ENCODE results near the gene SHCBP1L.

The SHCBP1L gene

DNA sequence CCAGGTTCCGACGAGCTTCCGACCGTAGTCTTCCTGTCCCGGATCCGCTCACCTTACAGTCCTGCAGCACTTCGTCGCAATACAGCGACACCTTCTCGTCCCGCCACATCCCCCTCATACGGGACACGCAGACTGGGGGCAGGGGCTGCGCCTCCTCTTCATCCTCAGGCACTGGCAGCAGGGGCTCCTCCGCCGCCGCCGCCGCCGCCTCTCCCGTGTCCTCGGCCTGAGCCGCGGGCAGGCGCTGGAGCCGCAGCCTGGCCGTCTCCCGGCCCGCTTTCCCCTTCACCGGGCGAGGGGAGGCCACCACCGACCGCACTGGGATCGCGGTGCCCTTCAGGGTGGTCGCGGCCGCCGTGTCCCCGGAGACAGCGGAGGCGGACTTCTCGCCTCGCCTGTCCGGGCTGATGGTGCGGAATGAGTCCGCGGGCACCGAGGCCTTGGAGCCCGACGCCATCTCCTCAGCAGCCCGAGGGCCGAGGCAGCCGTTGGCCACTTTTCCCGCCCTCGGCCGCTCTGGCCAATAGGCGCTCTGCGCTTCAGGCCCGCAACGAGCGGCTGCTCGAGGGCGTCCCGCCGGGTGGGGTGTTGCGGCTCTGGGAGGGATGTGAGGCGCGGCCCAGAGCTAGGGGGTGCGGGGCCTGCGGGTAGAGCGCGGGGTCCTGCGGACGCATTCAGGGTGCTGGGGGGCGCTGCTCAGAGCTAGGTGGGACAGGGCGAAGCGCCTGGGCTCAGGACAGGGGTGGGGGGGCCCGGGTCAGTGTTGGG, at the start of gene SHCBP1L:
Gene SHCBP1L, minus strand, starts transcription at position 490 of the 768 bp plus-strand sequence. Its CDS starts 33 bp downstream, at position 457.
- FAIRE-seq (no peak), DNase-seq (ENCODE audit: insufficient read length, low spot score) (no peak)

DNA sequence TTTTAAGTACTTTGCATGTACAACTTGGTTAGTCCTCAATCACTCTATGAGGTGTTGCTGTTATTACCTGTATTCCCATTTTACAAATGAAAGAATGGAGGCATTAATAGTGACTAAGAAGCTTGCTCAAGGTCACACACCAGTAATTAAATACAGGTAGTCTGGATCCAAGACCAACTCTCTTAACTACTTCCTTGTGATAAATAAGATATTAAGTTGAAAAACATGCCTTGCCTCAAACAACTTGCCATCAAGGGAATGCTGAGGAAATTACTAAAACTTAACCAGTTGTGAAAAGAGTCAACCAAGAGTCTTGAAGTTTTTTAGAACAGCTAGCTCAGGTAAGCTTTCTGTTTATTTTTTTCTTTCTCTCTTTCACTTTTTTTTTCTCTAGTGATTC, 49.3 kb upstream of the SHCBP1L start:
- DNase-seq (ENCODE audit: insufficient read length, low spot score): no peak
- FAIRE-seq: no peak

GRCh38 chr1:183000167-183000962, 47.4 kb upstream of the SHCBP1L start:
- no peak for FAIRE-seq

DNA sequence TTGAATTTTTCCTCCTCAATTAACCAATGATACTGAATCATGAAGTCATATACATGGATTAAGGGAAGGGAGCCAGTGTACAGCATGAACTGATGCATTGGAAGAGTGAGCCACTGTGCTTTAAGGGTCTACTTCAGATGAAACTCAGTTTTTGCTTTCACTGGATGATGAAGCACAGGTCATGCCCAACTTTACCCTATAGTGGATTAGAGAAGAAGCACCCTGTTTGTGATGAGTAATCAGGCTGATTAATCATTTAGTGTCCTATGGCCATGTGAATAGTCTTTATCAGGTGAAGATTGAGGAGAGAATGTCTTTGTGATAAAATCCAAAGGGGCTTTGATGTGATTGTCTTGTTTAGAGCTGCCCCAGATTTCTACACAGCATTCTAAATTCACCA, 45.5 kb upstream of the SHCBP1L start:
- DNase-seq (ENCODE audit: insufficient read length, low spot score) (no peak), FAIRE-seq (no peak)

More at GRCh38 chr1:183000167-183000962, 47.4 kb upstream of the SHCBP1L start:
- no peak for DNase-seq (ENCODE audit: insufficient read length, low spot score)

DNA sequence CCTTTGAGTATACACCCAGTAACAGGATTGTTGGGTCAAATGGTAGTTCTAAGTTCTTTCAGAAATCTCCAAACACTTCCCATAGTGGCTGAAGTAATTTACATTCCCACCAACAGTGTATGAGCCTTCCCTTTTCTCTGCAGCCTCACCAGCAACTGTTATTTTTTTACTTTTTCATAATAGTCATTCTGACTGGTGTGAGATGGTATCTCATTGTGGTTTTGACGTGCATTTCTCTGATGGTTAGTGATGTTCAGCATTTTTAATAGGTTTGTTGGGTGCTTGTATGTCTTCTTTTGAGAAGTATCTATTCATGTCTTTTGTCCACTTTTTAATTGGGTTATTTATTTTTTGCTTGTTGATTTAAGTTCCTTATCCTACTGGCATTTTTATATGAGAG, 43.9 kb upstream of the SHCBP1L start:
- FAIRE-seq: no peak

GRCh38 chr1:182995894-182996293, 42.9 kb upstream of the SHCBP1L start:
- DNase-seq (ENCODE audit: insufficient read length, low spot score) (no peak), FAIRE-seq (no peak)

More for the DNA sequence above, 43.9 kb upstream of the SHCBP1L start:
- no peak for DNase-seq (ENCODE audit: insufficient read length, low spot score)

DNA sequence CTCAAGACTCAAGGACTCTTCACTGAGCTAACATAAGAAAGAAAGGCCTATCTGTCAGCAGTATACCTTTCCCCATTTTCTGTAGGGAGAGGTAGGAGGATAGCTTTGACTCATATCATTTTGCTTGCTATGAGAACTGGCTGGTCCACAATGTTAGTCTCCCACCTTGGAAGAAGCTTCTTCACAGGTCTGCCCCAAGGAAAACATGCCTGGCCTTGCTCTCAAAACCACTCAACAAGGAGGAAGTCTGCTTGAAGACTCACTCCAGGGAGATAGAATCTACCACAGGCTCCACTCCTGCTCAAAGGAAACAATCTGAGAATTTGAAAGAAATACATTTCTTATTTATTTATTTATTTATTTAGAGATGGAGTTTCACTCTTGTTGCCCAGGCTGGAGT, 40.8 kb upstream of the SHCBP1L start:
- no peak for DNase-seq (ENCODE audit: insufficient read length, low spot score)

DNA sequence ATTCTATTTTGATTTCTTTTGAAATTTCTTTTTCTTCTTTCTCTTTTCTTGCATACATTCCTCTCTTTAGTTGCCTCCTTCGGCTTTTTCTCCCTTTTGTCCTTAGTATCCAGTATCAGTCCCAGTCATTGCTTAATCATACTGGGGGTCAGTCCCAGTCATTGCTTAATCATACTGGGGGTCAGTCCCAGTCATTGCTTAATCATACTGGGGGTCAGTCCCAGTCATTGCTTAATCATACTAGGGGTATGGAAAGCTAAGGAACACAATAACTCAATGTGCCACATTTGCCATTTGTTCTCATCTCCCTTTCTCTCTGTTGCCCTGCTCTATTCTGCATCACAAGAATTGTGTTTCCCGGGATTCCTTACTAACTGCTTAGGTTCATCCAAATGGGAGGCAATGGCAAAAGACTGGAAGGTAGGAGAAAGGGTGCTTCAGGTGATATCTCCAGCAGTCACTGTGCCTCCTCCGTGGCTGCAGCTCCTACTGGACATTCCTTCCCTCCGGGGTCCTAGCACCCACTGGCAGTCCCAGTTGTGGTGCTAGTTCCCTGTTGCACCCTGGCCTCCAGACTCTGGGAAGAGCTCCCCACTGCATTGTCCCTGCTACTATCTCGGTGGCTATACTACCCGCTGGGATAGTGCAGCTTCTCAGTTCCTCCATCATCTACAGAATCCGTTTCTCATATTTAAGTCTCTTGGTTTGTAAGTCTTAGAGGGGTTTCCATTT, 37.6 kb upstream of the SHCBP1L start:
- FAIRE-seq: no peak

More for the DNA sequence above, 40.8 kb upstream of the SHCBP1L start:
- no peak for FAIRE-seq

DNA sequence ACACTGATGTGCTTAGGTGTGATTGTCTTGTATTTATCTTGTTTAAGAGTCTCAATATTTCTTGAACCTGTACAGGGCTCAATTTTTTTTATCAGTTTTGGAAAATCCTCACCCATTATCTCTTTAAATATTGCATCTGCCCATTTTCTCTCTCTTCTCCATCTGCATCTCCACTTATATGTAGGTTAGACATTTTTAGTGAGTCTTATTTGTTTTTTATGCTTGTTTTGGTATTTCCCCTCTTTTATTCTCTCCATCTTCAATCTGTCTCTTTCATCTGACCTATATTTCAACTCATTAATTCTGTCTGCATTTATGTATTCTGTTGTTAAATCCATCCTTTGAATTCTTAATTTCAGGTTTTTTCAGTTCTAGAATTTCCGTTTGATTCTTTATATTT, 32.9 kb upstream of the SHCBP1L start:
- FAIRE-seq (no peak), DNase-seq (ENCODE audit: insufficient read length, low spot score) (no peak)

More for the DNA sequence above, 37.6 kb upstream of the SHCBP1L start:
- DNase-seq (ENCODE audit: insufficient read length, low spot score): no peak

DNA sequence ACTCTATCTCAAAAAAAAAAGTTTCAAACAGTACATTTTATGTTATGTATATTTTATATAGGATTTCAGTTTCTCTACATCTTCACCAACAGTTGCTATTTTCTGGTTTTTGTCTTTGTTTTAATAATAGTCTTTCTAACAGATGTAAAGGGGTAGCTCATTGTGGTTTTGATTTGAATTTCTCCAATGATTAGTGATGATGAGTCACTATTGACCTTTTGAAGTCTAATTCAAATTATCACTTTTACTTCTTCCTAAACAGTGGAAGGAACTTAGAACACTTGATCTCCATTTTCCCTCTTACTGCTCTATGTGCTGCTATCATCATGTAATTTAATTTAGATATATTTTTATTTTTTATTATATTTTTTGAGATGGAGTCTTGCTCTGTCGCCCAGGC, 31.7 kb upstream of the SHCBP1L start:
- DNase-seq (ENCODE audit: insufficient read length, low spot score) (no peak), FAIRE-seq (no peak)

DNA sequence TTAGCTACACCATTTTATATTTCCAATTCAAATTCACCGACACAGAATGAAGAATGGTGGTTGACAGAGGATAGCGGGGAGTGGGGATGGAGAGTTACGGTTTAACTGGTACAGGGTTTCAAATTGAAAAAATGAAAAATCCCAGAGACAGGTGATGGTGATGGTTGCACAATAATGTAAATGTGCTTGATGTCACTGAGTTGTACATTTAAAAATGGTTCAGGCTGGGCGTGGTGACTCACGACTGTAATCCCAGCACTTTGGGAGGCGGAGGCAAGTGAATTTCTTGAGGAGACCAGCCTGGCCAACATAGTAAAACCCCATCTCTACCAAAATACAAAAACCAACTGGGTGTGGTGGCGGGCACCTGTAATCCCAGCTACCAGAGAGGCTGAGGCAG, 31.2 kb upstream of the SHCBP1L start:
- FAIRE-seq (no peak), DNase-seq (ENCODE audit: insufficient read length, low spot score) (no peak)

GRCh38 chr1:182978151-182978853, 25.3 kb upstream of the SHCBP1L start:
- DNase-seq (ENCODE audit: insufficient read length, low spot score): no peak
- no peak for FAIRE-seq

DNA sequence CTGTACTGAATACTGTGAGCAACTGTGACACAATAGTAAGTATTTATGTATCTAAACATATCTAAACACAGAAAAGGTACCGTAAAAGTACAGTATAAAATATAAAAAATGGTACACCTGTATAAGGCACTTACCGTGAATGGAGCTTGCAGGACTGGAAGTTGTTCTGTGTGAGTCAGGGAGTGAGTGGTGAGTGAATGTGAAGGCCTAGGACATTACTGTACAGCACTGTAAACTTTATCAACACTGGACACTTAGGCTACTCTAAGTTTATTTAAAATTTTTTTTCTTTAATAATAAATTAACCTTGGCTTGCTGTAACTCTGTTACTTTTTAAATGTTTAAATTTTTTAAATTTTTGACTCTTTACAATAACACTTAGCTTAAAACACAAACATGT, 24.5 kb upstream of the SHCBP1L start:
- no peak for FAIRE-seq

DNA sequence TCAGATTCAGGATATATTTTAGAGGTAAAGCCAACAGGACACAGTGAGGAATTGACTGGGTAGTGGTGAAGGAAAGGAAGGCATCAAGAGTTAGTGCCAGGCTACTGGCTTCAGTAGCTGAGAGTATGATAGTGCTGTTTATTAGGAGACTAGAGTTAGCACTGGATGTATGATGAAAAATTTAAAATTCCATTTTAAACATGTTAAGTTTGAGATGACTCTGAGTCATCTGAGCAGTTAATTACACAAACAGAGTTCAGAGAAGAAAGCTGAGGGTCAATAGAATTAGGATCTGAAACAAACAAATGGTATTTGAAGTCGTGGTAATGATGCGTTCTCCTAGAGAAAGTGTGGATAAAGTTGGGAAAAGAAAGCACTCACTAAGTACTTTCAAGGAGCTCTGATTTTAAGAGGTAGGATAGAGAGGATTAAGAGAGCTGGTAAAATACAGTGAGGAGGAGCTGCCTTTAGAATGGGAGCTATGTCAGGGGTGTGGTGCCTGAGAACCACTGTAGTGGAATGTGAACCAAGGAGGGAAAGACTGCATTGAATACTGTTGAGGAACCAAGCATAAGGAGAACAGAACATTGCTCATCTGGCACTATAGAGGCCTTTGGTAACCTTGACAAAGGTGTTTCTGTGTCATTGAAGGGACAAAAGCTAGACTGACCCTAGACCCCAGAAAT, 21.7 kb upstream of the SHCBP1L start:
- DNase-seq (ENCODE audit: insufficient read length, low spot score): no peak
- no peak for FAIRE-seq

More for the DNA sequence above, 24.5 kb upstream of the SHCBP1L start:
- DNase-seq (ENCODE audit: insufficient read length, low spot score): no peak

- DNase-seq (ENCODE audit: insufficient read length, low spot score) (no peak), FAIRE-seq (no peak)
Measured at GRCh38 chr1:182972829-182973228, 19.9 kb upstream of the SHCBP1L start.

GRCh38 chr1:182972231-182972630, 19.3 kb upstream of the SHCBP1L start:
- DNase-seq (ENCODE audit: insufficient read length, low spot score) (no peak), FAIRE-seq (no peak)

DNA sequence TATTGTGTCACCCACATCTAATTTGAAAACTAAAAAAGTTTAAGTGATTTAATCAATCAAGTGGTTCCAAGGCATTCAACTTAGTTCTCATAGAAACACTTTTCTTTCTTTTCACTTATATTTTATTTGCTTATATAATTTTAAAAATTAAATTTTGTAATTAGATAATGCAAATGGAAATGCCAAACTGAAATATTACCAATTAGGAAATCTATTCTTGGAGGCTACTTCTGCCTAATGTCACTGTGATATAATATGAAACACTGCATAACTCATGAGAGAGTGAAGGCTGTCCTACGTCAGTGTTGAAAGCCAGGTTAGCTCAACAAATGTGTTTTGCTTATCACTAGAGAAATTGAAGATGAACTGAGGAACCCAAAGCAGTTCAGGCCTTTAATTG, 18.3 kb upstream of the SHCBP1L start:
- FAIRE-seq (no peak), DNase-seq (ENCODE audit: insufficient read length, low spot score) (no peak)

- DNase-seq (ENCODE audit: insufficient read length, low spot score): no peak
- FAIRE-seq: no peak
Measured at GRCh38 chr1:182968836-182969734, 16.1 kb upstream of the SHCBP1L start.

DNA sequence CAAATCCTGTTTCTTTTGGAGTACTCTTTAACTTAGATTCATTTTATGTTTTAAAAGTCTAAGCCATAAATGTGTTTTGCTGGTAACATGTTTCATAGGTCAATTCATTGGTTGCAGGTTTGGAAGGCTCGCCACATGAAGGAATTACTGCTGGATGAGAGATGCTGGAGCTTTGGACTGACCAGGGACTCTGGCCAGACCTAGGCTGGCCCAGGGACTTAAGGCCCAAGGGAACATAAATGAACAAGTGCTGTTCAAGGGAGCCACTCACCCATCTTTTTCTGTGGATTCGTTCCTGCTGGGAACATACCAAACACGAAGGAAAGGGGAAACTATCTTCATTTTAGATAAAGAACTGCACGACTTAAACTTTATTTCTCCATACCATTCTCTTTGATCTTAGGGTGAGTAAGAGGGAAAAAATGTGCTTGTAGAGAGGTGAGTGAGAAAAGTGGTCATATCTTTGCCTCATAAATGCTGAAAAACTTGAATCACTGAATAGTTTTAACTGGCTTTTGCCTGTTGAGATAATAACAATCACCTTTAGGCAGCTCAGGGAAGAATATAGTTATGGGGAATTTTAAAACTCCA, 15.3 kb upstream of the SHCBP1L start:
- no peak for FAIRE-seq
- no peak for DNase-seq (ENCODE audit: insufficient read length, low spot score)
